Stimulated activated naive CD4-positive, alpha-beta T cell (primary cell): ENCODE data around the gene CERS3.

Experiments
- DNase-seq, 6 experiments: peaks; one replicate each; lab custom pipeline; 2025; lab: John Stamatoyannopoulos, UW

Gene CERS3

GRCh38 chr15:100529556-100529955 lies 806 bp upstream of the CERS3 start:
- peak in 1 of 6 experiments; percentile 18 for DNase-seq

DNA sequence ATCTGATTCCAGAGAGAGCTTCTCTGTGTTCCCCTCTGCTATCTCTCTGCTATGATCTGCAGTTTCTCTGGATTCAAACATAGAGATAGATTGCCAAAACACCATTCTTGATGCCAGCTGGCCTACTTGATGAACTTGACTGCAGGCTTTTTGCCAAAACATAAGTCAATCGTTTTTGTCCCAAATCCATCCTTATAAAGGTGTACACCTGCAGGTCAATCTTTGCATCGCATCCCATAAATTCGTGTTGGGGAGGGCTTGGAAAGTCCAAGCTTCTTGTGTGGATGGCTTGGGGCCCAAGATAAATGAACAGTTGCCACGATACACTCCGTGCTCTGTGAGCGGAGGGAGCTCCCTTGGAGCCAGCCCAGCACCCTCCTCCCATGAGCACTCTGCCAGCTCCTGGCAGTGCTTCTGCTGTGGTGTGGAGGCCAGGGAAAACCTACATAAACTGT lies 2.7 kb downstream of the CERS3 start:
- DNase-seq: no peak

DNA sequence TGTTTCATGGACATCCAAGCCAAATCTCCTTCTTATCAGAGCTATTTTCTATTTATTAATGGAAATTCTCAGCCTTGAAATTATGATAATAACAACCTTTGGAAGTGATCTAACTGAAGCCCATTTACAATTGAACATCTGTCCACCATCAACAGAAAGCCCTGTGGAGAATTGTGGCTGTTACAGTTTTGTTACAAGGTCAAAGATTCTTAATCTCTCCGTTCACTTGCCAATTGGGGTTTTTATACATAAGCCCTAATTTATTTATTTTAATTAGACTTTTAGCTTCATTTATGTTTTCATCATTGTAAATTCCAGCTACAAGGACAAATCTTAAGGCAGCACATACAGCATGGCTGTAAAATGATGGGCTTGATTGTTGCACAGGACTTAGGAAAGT lies 3.3 kb downstream of the CERS3 start:
- no peak for DNase-seq

- no peak for DNase-seq
Measured at GRCh38 chr15:100524326-100524725, 4.4 kb downstream of the CERS3 start.

DNA sequence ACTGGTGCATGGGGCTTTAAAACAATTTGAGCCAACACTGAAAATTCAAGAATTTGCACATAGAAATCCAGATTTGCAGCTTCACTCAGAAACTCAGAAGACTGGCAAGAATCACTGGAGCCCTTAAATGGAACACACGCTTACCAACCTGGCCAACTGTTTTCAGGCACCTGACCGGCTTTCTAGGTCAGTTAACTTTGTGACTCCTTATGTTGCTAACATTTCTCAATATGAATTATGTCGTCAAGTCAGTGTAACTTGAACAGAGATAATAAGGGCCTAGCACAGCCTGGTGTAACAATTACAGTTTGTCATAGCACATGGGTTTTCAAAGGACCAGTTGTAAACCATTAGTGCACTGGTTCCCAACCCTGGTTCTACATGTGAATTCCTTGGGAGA lies 6.8 kb downstream of the CERS3 start:
- no peak for DNase-seq

DNA sequence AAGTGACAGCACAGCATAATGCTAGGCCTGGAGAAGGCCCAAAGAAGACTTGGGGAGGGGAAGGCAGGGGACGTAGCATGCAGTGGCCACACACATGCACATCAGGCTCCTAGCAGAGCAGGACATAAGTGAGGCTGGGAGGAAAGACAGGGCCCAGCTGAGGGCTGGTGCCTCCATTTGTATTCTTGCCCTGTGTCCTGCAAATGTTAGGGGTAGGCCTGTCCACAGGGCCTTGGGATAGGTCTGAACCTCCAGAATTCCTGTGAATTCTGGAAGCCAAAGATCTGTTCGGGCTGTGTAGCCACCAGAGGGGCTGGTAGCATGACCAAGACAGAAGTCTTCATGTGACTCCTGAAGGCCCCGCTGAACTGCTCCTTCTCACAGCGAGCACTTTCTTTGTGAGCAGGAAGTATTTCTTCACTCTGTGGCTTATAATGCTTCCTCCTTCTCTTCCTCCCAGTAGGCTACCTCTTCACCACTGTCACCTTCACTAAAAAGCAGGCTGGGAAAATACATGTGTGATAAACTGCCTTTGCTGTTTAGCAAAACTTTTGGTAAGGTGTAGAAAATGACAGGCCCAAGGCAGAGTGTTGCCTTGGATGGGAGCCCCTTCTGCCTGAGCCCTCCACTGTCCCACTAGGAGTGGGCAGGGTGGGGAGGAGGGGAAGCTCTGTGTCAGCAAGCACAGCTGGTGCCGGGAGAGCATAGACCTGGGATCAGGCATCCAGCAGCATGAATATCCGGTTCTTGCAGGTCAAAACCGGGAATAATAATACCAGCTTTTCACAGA lies 8.4 kb downstream of the CERS3 start:
- DNase-seq: peak in 1 of 6 experiments; percentile 11

DNA sequence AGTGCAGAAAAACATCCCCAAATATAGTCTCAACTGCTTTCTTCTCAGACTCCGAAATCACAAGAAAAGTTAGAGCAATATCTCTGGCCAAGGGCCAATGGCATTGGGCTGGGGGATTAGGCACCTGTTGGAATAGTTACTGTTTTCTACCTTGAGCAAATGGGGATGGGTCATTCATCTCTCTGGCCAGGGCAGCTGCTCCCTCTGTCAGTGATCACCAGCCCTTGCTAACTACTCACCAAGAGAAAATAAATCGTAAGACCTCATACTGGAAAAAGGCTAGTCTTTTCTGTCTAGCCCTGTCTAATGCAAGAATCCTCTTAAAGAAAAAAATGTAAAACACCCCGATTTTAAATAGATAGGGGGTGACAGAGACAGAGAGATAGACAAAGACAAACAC lies 10.9 kb downstream of the CERS3 start:
- DNase-seq: no peak

DNA sequence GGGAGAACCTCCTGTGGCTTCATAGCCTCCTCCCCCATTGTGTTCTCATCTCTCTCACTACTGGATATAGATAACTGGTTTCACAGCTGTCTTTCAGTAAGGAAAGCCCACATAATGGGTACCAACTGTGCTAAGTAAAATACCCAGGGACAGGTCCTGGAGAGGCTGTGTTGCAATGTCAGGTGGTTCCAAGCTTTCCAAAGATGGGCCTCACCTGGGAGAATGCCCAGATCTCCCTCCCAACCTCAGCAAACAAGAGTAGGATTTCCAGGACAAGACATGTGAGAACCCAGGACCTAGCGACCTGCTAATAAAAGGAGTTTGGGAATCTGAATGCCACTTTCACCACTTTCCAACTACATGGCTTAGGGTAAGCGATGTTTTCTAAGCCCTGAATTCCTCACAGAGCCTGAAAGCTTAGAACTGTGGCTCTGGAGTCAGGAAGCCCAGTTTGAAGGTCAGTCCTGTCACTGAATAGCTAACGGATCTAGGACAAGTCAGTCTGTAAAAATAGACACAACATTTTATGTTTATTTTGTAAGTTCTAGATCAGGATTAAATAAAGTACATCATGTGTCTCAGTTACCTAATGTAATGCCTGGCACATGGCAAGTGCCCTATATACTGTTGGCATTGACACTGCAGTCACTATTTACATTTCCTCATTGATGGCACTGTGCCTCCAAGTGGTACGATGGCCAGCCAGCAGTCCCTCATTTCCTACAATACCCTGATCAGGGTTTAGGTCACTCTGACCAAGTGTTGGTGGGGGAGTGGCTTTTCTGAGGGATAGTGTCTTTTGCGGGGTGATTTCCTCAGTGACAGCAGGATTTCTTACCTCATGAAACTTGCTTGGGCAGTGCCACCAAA lies 11.9 kb downstream of the CERS3 start:
- no peak for DNase-seq

- DNase-seq: no peak
Measured at GRCh38 chr15:100515758-100516157, 13.0 kb downstream of the CERS3 start.

DNA sequence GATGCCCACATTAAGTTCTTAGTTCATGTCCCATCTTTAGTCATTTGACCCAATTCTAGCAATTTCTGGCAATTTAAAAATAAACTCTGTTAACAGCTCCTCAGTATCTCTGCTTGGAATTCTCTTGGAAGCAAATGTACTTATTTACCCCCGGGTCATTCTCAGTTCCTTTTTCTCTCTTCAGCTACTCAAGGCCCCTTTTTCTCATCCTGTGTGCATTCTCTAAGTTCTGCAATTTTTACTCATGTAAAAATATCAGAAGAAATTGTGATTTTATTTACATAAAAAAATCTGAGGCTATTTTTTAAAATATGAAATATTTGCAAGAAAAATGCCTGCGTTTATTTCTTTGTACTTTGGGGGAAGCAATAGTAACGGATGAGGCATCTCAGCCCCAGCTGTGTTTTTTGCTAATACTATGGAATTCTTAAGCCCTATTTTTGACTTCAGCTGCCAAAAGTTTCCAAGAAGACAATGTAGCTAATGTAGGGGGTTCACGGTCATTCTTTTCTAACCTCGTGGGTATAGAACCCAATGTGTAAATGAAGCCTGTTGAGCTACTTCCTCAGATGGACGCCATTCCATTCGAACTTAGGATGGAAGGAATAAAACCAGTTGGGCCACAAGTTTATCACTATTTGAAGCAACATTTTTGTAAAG lies 20.0 kb downstream of the CERS3 start:
- DNase-seq: no peak

DNA sequence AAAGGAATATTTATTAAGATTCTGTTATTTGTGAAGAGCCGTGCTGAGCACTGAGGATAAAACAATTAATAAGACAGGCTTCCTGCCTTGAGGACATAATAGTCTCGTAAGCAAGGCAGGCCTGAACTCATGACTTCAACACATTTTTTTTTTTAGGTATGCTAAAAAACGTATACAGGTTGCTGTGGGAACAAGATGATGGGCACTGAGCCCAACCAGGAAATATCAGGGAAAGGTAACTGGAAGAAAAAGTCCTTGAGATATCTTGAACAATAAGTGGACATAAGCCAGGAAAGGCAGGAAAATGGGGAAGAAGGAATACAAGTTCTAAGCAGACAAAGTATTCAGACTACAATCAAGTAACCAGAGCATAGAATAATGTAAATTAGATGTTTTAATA lies 26.1 kb downstream of the CERS3 start:
- no peak for DNase-seq

GRCh38 chr15:100501117-100501516 lies 27.6 kb downstream of the CERS3 start:
- no peak for DNase-seq

- DNase-seq: no peak
Measured at GRCh38 chr15:100500226-100500990, 28.3 kb downstream of the CERS3 start.

DNA sequence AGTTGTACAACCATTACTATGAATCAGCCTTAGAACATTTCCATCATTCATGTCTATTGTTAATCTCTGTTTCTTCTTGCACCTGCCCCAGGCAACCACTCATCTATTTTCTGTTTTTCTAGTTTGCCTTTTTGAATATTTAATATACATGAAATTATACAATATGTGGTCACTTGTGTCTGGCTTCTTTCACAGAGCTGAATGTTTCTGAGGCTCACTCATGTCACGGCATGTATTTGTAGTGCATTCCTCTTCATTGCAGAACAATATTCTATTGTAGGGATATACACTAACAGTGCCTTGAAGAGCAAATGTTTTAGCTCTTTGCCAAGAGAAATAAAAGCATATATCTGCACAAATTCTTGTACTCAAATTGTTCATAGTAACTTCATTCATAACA lies 32.9 kb downstream of the CERS3 start:
- DNase-seq: no peak

DNA sequence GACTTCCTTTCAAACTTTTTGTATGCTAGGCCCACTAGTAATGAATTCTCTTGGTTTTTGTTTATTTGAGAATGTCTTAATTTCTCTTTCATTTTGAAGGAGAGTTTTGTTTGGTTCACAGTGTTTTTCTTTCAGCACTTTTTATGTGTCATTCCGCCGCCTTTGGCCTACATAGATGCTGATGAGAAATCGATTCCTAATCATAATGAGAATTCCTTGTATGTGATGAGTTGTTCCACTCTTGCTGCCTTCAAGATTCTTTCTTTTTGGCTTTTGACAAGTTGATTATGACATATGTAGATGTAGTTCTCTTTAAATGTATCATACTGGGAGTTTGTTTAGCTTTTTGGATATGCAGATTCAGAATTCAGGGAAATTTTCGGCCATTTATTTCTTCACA lies 35.5 kb downstream of the CERS3 start:
- DNase-seq: no peak

DNA sequence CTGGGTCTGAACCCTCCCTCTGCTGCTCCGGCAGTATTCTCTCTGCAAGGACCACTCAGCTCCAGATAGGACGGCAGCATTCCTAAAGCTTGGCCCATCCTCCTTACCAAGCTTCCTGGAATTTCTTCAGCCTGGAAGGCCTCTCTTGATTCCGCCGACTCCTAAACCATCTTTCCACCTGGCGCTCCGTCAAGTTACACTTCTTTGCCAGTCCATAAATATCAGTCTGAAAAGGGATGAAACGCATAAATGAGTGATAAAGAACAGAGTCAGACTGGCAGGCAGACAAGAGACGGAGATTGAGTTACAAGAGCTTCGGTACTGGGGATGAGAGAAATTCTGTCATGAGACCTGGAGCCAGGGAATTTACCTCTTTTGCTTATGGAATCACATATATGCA lies 44.3 kb downstream of the CERS3 start:
- DNase-seq: no peak

DNA sequence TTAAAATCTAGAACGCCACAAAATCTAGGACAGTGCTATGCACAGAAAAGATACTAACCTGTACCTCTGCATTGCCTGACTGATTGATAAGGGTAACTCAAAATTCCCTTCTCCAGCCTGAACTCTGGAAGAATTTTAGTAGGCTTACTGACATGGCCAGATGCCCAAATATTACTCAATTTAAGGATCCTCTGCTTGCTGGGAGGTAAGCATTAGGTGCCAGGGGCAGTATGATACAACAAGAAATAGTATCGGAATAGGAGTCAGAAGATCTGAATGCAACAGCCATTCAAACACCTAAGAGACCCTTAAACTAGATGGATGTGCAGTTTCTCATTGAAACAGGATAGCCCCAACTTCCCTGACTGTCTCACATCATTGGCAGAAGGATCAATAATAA lies 45.4 kb downstream of the CERS3 start:
- DNase-seq: no peak

DNA sequence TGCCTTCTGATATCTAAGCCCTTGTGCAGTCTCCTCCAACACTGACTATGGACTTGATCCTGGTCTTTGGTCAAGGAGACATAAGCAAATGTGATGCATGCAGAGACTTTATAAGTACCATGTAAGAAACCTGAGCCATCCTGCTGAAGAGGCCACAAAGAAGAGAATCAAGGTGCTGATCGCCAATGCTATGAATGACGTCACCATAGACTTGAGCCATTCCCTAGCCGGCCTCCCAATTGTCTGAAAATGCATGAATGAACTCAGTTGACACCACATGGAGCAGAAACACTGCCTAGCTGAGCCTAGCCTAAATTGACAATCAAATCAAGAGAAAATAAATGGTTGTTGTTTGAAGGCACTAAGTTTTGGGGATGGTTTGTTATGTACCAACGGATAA lies 51.9 kb downstream of the CERS3 start:
- DNase-seq: no peak

DNA sequence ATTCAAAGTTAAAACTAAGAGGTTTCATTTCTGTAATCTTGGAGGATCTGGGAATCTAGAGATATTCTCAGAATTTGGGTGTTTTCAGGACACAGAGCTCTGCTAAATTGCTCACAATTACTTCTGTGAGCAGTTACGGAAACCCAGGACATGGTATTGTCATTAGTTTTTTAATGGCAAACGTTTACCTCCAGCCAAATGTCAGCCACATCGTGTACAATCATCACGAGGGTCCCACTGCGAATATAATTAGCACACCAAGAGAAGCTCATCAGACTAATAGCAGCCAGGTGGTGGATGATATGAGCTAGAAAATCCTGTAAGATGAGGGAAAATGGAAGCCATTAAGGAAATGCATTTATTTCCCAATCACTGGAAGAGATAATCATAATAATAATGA lies 56.0 kb downstream of the CERS3 start:
- DNase-seq: no peak

DNA sequence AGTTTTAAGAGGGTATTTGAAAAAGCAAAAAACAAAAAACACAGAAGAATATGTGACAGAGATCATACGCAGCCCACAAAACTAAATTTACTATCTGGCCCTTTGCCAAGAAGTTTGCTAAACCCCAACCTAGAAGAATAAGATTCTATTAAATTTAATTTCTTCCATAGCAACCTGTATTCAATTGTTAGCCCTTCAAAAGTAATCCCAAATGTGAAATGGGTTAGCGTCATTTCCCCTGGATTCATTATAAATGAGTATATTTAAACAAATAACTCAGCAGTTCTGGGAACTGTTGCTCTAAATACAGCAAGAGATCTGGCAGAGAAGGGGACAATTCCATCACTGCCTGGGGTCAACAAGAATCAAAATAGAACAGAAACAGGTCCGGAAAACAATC lies 56.8 kb downstream of the CERS3 start:
- DNase-seq: no peak

DNA sequence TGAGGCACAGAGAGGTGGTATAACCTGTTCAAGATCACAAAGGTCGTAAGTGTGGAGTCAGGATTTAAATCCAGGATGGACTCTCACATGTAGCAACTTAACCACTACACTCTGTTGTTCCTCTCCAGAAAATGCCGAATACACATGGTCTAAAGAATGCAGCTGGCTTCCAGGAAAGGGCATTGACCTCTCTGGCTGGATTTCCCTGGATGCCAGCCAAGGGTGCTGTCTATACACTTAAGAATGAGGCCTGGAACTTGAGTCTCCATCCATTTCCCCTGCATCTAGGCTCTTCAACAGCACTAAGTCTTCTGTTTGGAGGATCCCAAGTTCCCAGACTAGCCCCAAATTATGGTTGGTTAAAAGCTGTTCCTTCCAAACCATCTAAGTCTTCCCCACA lies 60.5 kb downstream of the CERS3 start:
- no peak for DNase-seq

DNA sequence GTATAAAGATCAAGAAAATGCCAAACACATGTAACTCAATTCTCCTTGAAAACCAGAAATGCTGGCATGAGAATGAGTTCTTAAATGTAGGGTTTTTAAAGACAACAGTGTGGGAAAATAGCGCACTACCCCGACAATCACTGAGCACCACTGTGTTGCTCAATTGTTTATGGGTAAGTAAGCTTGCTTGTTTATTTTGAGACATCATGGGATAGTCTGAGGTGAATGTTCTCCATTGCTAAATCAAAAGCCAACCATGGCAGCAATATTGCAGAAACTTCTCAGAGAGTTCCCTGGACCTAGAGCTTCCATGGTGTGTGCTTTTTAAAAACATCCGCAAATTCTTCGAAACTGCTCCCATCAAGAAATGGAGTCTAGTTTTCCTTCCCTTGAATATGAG lies 62.7 kb downstream of the CERS3 start:
- DNase-seq: no peak
